GM23338 (cell line): ENCODE measurements around the gene H2BK1. TPM values are rescaled to one million over a fixed set of nuclear protein-coding genes. Genes with fewer than 3 reads are reported as not detected.

ENCODE experiments used
- ATAC-seq: fragments of 200-7000 bp; cut with Tn5 transposase; 3 replicates; pipeline ENCODE4 v1.9.1; 2020
- DNase-seq: peaks from one replicate; pipeline ENCODE4 v3.0.0-alpha.2; 2015; ENCODE audit warnings: low spot score
- H2AFZ ChIP-seq: fragments of 200-600 bp; sonication (generic); 2 replicates; pipeline ENCODE4 v1.8.0; 2016; ENCODE audit warnings: antibody characterized with exemption, mild to moderate bottlenecking, moderate library complexity
- H3F3A ChIP-seq: fragments of 200-600 bp; sonication (generic); replicated peaks from 2 replicates; pipeline ENCODE4 v1.8.0; 2017; ENCODE audit warnings: antibody characterized with exemption, mixed run types, low read depth
- H3K27ac ChIP-seq: fragments of 200-600 bp; sonication (generic); 2 replicates; pipeline ENCODE4 v1.6.1; 2016; ENCODE audit warnings: low read depth
- H3K27me3 ChIP-seq: fragments of 200-600 bp; sonication (generic); 2 replicates; pipeline ENCODE4 v1.8.0; 2016; ENCODE audit warnings: mild to moderate bottlenecking, mixed run types, moderate library complexity; ENCODE audit not compliant: insufficient read depth
- H3K36me3 ChIP-seq: fragments of 200-600 bp; sonication (generic); 2 replicates; pipeline ENCODE4 v1.8.0; 2016; ENCODE audit warnings: mild to moderate bottlenecking; ENCODE audit not compliant: insufficient read depth
- H3K4me1 ChIP-seq: fragments of 200-600 bp; sonication (generic); 2 replicates; pipeline ENCODE4 v1.8.0; 2016; ENCODE audit warnings: mild to moderate bottlenecking, moderate library complexity; ENCODE audit not compliant: insufficient read depth
- H3K4me2 ChIP-seq: fragments of 200-600 bp; sonication (generic); 2 replicates; pipeline ENCODE4 v1.7.1; 2017; ENCODE audit warnings: mixed run types
- H3K4me3 ChIP-seq: fragments of 200-600 bp; sonication (generic); 2 replicates; pipeline ENCODE4 v1.6.1; 2016; ENCODE audit warnings: mixed run types
- H3K79me2 ChIP-seq: fragments of 200-600 bp; sonication (generic); replicated peaks from 2 replicates; pipeline ENCODE4 v1.8.0; 2017; ENCODE audit warnings: mild to moderate bottlenecking; ENCODE audit not compliant: insufficient read depth
- H3K9me2 ChIP-seq: fragments of 200-600 bp; sonication (generic); 2 replicates; pipeline ENCODE4 v1.8.0; 2017; ENCODE audit not compliant: insufficient read depth
- H4K20me1 ChIP-seq: fragments of 200-600 bp; sonication (generic); replicated peaks from 2 replicates; pipeline ENCODE4 v1.8.0; 2017; ENCODE audit warnings: mild to moderate bottlenecking; ENCODE audit not compliant: insufficient read depth
- H3K27ac Mint-ChIP-seq: 2 replicates; pipeline ENCODE4 v1.8.0; 2020; ENCODE audit warnings: inconsistent platforms, mild to moderate bottlenecking, moderate library complexity, mixed read lengths
- H3K27me3 Mint-ChIP-seq: 3 replicates; pipeline ENCODE4 v1.8.0; 2022; ENCODE audit warnings: low read depth, mild to moderate bottlenecking, moderate library complexity, mixed read lengths, inconsistent platforms; ENCODE audit not compliant: insufficient read depth, poor library complexity
- H3K36me3 Mint-ChIP-seq: 3 replicates; pipeline ENCODE4 v1.8.0; 2021; ENCODE audit warnings: low read depth, mild to moderate bottlenecking, inconsistent platforms, moderate library complexity, mixed read lengths
- H3K4me1 Mint-ChIP-seq: 3 replicates; pipeline ENCODE4 v1.8.0; 2020; ENCODE audit warnings: mild to moderate bottlenecking, inconsistent platforms, mixed read lengths
- H3K4me3 Mint-ChIP-seq: 3 replicates; pipeline ENCODE4 v1.8.0; 2021; ENCODE audit warnings: moderate library complexity, mild to moderate bottlenecking, inconsistent platforms, mixed read lengths
- H3K9me3 Mint-ChIP-seq: 3 replicates; pipeline ENCODE4 v1.8.0; 2020; ENCODE audit warnings: moderate library complexity, mild to moderate bottlenecking, inconsistent platforms, mixed read lengths
- CREB1 ChIP-seq: fragments of 250-450 bp; sonication (Bioruptor Pico); IDR thresholded peaks from 2 replicates; pipeline ENCODE4 v1.5.0; 2020; ENCODE audit warnings: low read depth, mild to moderate bottlenecking, moderate library complexity
- EZH2phosphoT487 ChIP-seq: fragments of 200-600 bp; sonication (generic); IDR thresholded peaks from one replicate; pipeline ENCODE4 v1.8.1; 2018; ENCODE audit warnings: antibody characterized with exemption; ENCODE audit not compliant: unreplicated experiment
- JUNB ChIP-seq: IDR thresholded peaks from one replicate; pipeline ENCODE4 v1.6.1; 2016; ENCODE audit warnings: antibody characterized with exemption; ENCODE audit not compliant: unreplicated experiment
- NANOG ChIP-seq: IDR thresholded peaks from 2 replicates; pipeline ENCODE4 v1.6.1; 2016; ENCODE audit warnings: antibody characterized with exemption, borderline replicate concordance
- ZNF114 ChIP-seq: fragments of 250-450 bp; sonication (Bioruptor Pico); IDR thresholded peaks from 2 replicates; pipeline ENCODE4 v1.5.0; 2020; ENCODE audit warnings: mild to moderate bottlenecking, moderate library complexity
- polyA plus RNA-seq: library from polyadenylated mRNA; unstranded; fragments of >200 nt; fragmentation: Nextera tagmentation; extraction: Ambion mirVana; gene quantifications from 2 replicates; pipeline ENCODE4 v1.2.1, GENCODE V29; 2016
- total RNA-seq: library from RNA; depleted of rRNA; stranded (reverse); fragments of >200 nt; shearing (Covaris generic); gene quantifications from 2 replicates; pipeline ENCODE4 v1.2.3, GENCODE V29; 2014
- TF ChIP-seq, protein P1 (sequence below), 2 experiments: fragments of 200-600 bp in 1 of 2; sonication (generic) in 1 of 2; conservative IDR thresholded peaks; 2 replicates each; pipeline versions ENCODE4 v1.5.1 to v1.6.1; 2016 to 2017; ENCODE audit warnings: antibody characterized with exemption in 2 of 2, low read depth in 2 of 2, mild to moderate bottlenecking in 2 of 2, moderate library complexity in 1 of 2
- TF ChIP-seq, protein P2 (sequence below): fragments of 250-450 bp; sonication (Bioruptor Pico); IDR thresholded peaks from 2 replicates; pipeline ENCODE4 v1.5.0; 2020; ENCODE audit warnings: mild to moderate bottlenecking, moderate library complexity
- TF ChIP-seq, protein P3 (sequence below): IDR thresholded peaks from 2 replicates; pipeline ENCODE4 v1.6.1; 2016; ENCODE audit warnings: antibody characterized with exemption

Gene H2BK1
- total and polyA plus RNA-seq, 2 experiments from 2014 or later, result not detected

DNA sequence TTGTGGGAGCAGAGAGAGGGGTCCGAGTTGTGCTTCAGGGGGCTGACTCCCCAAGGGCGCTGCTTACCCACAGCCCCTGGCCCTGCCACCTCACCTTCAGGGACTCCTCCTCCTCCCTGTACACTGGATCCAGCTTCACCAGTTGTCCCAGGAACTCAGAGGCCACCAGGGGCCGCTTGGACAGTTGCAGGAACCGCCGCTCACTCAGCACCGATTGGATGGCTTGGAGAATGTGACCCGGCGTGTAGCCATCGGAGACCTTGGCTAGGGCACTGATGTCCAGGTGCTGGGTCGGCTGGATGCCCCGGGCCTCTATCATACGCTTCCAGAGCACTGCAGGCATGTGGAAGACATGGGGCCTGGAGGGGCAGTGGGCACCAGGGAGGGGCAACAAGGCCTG lies 18.7 kb downstream of the H2BK1 start:
- Mint-ChIP-seq H3K36me3 (no peaks in the 10 kb centered on the region), H3K4me1 (no peaks in the 10 kb centered on the region), H3K27ac (no peak overlapping the region), H3K27me3 (peaks cover 3% of the 10 kb centered on the region), H3K9me3 (no peaks in the 10 kb centered on the region), H3K4me3 (no peak overlapping the region)
- H3K36me3 ChIP-seq, result no peaks in the 10 kb centered on the region
- H3K27ac ChIP-seq, result no peak overlapping the region
- H4K20me1 ChIP-seq, result no peaks in the 10 kb centered on the region
- ATAC-seq (peak; percentile 10; the same call in 1 of the 3 replicates), DNase-seq (no peak)
- no peak overlapping the region for H3K4me3 ChIP-seq
- H2AFZ ChIP-seq, result no peak overlapping the region
- H3F3A ChIP-seq, result no peaks in the 10 kb centered on the region
- H3K4me2 ChIP-seq, result no peak overlapping the region
- no peaks in the 10 kb centered on the region for H3K9me2 ChIP-seq
- TF ChIP-seq NANOG, result no peak
- TF ChIP-seq, protein P1, sequence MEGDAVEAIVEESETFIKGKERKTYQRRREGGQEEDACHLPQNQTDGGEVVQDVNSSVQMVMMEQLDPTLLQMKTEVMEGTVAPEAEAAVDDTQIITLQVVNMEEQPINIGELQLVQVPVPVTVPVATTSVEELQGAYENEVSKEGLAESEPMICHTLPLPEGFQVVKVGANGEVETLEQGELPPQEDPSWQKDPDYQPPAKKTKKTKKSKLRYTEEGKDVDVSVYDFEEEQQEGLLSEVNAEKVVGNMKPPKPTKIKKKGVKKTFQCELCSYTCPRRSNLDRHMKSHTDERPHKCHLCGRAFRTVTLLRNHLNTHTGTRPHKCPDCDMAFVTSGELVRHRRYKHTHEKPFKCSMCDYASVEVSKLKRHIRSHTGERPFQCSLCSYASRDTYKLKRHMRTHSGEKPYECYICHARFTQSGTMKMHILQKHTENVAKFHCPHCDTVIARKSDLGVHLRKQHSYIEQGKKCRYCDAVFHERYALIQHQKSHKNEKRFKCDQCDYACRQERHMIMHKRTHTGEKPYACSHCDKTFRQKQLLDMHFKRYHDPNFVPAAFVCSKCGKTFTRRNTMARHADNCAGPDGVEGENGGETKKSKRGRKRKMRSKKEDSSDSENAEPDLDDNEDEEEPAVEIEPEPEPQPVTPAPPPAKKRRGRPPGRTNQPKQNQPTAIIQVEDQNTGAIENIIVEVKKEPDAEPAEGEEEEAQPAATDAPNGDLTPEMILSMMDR (conservative IDR thresholded peaks at IDR 0.05; ENCODE audit: low read depth in 2 of 2), result 0 out of 4 replicates have a peak, but pooled peaks of 1 of the 2 experiments have one; percentile 7
- no peaks in the 10 kb centered on the region for H3K79me2 ChIP-seq
- H3K27me3 ChIP-seq, result no peaks in the 10 kb centered on the region
- peaks cover 2% of the 10 kb centered on the region; the same call in 1 of the 2 replicates for H3K4me1 ChIP-seq

DNA sequence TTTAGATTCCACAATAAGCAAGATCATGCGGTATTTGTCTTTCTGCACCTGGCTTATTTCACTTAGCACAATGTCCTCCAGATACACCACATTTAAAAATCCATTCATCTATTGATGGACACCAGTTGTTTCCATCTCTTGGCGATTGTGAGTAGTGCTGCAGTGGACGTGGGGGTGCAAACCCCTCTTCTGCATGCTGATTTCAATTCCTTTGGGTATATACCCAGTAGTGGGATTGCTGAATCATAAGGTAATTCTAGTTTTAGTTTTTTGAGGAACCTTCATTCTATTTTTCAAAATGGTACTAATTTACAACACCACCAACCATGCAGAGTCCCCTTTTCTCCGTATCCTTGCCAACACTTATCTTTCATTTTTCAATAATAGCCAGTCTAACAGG lies 21.2 kb downstream of the H2BK1 start:
- no peaks in the 10 kb centered on the region for H3K9me3 Mint-ChIP-seq
- no peak overlapping the region for H3K4me3 Mint-ChIP-seq
- Histone ChIP-seq H2AFZ (no peak overlapping the region), H4K20me1 (no peaks in the 10 kb centered on the region), H3F3A (no peaks in the 10 kb centered on the region), H3K9me2 (no peaks in the 10 kb centered on the region), H3K4me3 (no peak overlapping the region), H3K36me3 (no peaks in the 10 kb centered on the region), H3K4me2 (no peak overlapping the region), H3K79me2 (no peaks in the 10 kb centered on the region), H3K4me1 (no peaks in the 10 kb centered on the region), H3K27me3 (no peaks in the 10 kb centered on the region), H3K27ac (no peak overlapping the region)
- H3K27ac Mint-ChIP-seq, result no peak overlapping the region
- DNase-seq, result no peak
- no peaks in the 10 kb centered on the region for H3K4me1 Mint-ChIP-seq
- peaks cover 3% of the 10 kb centered on the region for H3K27me3 Mint-ChIP-seq
- H3K36me3 Mint-ChIP-seq, result no peaks in the 10 kb centered on the region
- no peak for ATAC-seq
- no peak for TF ChIP-seq JUNB
- no peak for TF ChIP-seq EZH2phosphoT487
- TF ChIP-seq ZNF114 (CRISPR knock-in tag), result no peak
- TF ChIP-seq NANOG, result no peak
- TF ChIP-seq, protein P2, sequence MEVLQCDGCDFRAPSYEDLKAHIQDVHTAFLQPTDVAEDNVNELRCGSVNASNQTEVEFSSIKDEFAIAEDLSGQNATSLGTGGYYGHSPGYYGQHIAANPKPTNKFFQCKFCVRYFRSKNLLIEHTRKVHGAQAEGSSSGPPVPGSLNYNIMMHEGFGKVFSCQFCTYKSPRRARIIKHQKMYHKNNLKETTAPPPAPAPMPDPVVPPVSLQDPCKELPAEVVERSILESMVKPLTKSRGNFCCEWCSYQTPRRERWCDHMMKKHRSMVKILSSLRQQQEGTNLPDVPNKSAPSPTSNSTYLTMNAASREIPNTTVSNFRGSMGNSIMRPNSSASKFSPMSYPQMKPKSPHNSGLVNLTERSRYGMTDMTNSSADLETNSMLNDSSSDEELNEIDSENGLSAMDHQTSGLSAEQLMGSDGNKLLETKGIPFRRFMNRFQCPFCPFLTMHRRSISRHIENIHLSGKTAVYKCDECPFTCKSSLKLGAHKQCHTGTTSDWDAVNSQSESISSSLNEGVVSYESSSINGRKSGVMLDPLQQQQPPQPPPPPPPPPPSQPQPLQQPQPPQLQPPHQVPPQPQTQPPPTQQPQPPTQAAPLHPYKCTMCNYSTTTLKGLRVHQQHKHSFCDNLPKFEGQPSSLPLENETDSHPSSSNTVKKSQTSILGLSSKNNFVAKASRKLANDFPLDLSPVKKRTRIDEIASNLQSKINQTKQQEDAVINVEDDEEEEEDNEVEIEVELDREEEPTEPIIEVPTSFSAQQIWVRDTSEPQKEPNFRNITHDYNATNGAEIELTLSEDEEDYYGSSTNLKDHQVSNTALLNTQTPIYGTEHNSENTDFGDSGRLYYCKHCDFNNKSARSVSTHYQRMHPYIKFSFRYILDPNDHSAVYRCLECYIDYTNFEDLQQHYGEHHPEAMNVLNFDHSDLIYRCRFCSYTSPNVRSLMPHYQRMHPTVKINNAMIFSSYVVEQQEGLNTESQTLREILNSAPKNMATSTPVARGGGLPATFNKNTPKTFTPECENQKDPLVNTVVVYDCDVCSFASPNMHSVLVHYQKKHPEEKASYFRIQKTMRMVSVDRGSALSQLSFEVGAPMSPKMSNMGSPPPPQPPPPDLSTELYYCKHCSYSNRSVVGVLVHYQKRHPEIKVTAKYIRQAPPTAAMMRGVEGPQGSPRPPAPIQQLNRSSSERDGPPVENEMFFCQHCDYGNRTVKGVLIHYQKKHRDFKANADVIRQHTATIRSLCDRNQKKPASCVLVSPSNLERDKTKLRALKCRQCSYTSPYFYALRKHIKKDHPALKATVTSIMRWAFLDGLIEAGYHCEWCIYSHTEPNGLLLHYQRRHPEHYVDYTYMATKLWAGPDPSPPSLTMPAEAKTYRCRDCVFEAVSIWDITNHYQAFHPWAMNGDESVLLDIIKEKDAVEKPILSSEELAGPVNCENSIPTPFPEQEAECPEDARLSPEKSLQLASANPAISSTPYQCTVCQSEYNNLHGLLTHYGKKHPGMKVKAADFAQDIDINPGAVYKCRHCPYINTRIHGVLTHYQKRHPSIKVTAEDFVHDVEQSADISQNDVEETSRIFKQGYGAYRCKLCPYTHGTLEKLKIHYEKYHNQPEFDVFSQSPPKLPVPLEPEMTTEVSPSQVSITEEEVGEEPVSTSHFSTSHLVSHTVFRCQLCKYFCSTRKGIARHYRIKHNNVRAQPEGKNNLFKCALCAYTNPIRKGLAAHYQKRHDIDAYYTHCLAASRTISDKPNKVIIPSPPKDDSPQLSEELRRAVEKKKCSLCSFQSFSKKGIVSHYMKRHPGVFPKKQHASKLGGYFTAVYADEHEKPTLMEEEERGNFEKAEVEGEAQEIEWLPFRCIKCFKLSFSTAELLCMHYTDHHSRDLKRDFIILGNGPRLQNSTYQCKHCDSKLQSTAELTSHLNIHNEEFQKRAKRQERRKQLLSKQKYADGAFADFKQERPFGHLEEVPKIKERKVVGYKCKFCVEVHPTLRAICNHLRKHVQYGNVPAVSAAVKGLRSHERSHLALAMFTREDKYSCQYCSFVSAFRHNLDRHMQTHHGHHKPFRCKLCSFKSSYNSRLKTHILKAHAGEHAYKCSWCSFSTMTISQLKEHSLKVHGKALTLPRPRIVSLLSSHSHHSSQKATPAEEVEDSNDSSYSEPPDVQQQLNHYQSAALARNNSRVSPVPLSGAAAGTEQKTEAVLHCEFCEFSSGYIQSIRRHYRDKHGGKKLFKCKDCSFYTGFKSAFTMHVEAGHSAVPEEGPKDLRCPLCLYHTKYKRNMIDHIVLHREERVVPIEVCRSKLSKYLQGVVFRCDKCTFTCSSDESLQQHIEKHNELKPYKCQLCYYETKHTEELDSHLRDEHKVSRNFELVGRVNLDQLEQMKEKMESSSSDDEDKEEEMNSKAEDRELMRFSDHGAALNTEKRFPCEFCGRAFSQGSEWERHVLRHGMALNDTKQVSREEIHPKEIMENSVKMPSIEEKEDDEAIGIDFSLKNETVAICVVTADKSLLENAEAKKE, result no peak
- no peak for TF ChIP-seq CREB1 (CRISPR knock-in tag)
- TF ChIP-seq, protein P1 (conservative IDR thresholded peaks at IDR 0.05; ENCODE audit: low read depth in 2 of 2), result no peak
- TF ChIP-seq, protein P3, sequence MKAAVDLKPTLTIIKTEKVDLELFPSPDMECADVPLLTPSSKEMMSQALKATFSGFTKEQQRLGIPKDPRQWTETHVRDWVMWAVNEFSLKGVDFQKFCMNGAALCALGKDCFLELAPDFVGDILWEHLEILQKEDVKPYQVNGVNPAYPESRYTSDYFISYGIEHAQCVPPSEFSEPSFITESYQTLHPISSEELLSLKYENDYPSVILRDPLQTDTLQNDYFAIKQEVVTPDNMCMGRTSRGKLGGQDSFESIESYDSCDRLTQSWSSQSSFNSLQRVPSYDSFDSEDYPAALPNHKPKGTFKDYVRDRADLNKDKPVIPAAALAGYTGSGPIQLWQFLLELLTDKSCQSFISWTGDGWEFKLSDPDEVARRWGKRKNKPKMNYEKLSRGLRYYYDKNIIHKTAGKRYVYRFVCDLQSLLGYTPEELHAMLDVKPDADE, result no peak
